SK-N-SH treated with all-trans-retinoic acid at 6 μM for 48 hours (cell line): ENCODE data around the gene SUGP2.

Experiments used
- CREB5 ChIP-seq: fragments of 250-450 bp; sonication (Bioruptor Pico); IDR thresholded peaks from 2 replicates; pipeline ENCODE4 v1.5.1; 2020; ENCODE audit warnings: low read depth, mild to moderate bottlenecking, moderate library complexity
- CSDC2 ChIP-seq: fragments of 250-450 bp; sonication (Bioruptor Pico); IDR thresholded peaks from 2 replicates; pipeline ENCODE4 v1.5.0; 2020; ENCODE audit warnings: mild to moderate bottlenecking, moderate library complexity
- CSRNP3 ChIP-seq: fragments of 250-450 bp; sonication (Bioruptor Pico); IDR thresholded peaks from 2 replicates; pipeline ENCODE4 v1.5.1; 2021; ENCODE audit warnings: mild to moderate bottlenecking, moderate library complexity
- PATZ1 ChIP-seq: fragments of 250-450 bp; sonication (Bioruptor Pico); IDR thresholded peaks from 2 replicates; pipeline ENCODE4 v1.8.0; 2020; ENCODE audit warnings: mild to moderate bottlenecking, moderate library complexity, borderline replicate concordance
- TOX ChIP-seq: fragments of 250-450 bp; sonication (Bioruptor Pico); IDR thresholded peaks from 2 replicates; pipeline ENCODE4 v1.8.0; 2021; ENCODE audit warnings: mild to moderate bottlenecking, moderate library complexity, borderline replicate concordance
- ZFP3 ChIP-seq: fragments of 250-450 bp; sonication (Bioruptor Pico); IDR thresholded peaks from 2 replicates; pipeline ENCODE4 v1.5.0; 2020; ENCODE audit warnings: mild to moderate bottlenecking, moderate library complexity
- ZFP30 ChIP-seq: fragments of 450-650 bp; formaldehyde crosslinking; IDR thresholded peaks from 2 replicates; pipeline ENCODE4 v1.5.0; 2022; ENCODE audit warnings: mild to moderate bottlenecking, moderate library complexity

GRCh38 chr19:18942692-18943091 is 90.6 kb downstream of the SUGP2 start:
- no peak for TF ChIP-seq CSRNP3 (CRISPR knock-in tag)
- no peak for TF ChIP-seq TOX (CRISPR knock-in tag)
- no peak for TF ChIP-seq PATZ1 (CRISPR knock-in tag)
- no peak for TF ChIP-seq ZFP3
- no peak for TF ChIP-seq CSDC2 (CRISPR knock-in tag)
- TF ChIP-seq CREB5, result no peak
- no peak for TF ChIP-seq ZFP30 (CRISPR knock-in tag)
